Adrenal gland (tissue), 5 donors: ENCODE data around the gene SLC6A4.

Experiments
- CTCF ChIP-seq, 6 experiments: fragments of 450-650 bp in 4 of 6; fragments of 200-600 bp in 2 of 6; sonication (generic) in 1 of 6; IDR thresholded peaks; 1 replicate in 5 of 6; 2 replicates in 1 of 6; pipeline versions ENCODE4 v1.5.1 to v1.8.0; 2016 to 2021; ENCODE audit warnings: antibody characterized with exemption in 6 of 6, mild to moderate bottlenecking in 2 of 6, moderate library complexity in 1 of 6
- POLR2A ChIP-seq, 2 donors: fragments of 450-650 bp; IDR thresholded peaks; one replicate each; pipeline ENCODE4 v1.6.1; 2017; ENCODE audit warnings: antibody characterized with exemption in 2 of 2, mild to moderate bottlenecking in 2 of 2, moderate library complexity in 1 of 2
- donor health status: DM: no; HTN: no; CAD: no.

GRCh38 chr17:30208214-30208613 lies 27.3 kb downstream of the SLC6A4 start:
- no peak for TF ChIP-seq CTCF (IDR thresholded peaks at IDR 0.05)
- TF ChIP-seq POLR2A (IDR thresholded peaks at IDR 0.05), result no peak
